ENCODE results near the gene TAF8.
"Not testable (repeated sequence)": the region's sequence is repeated elsewhere in the genome, so short reads cannot be mapped to it uniquely, and the experiment has no call there.

TAF8 gene, protein sequence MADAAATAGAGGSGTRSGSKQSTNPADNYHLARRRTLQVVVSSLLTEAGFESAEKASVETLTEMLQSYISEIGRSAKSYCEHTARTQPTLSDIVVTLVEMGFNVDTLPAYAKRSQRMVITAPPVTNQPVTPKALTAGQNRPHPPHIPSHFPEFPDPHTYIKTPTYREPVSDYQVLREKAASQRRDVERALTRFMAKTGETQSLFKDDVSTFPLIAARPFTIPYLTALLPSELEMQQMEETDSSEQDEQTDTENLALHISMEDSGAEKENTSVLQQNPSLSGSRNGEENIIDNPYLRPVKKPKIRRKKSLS

GRCh38 chr6:42050297-42051267, at the start of gene TAF8:
Gene TAF8, plus strand, starts transcription at chr6:42050524. Its CDS starts 18 bp downstream, at chr6:42050542.
- peaks cover 16% of the 10 kb centered on the region for H3K36me3 ChIP-seq (ENCODE audit: insufficient read depth, low read length)
- no peaks in the 10 kb centered on the region for H3K27me3 ChIP-seq (ENCODE audit: insufficient read depth, low read length)
- H3K79me2 ChIP-seq (ENCODE audit: control insufficient read depth, insufficient read depth, low read length, unreplicated experiment): peaks cover 36% of the 10 kb centered on the region
- peak within 1 kb of the TSS; percentile 79 for H3K27ac ChIP-seq (ENCODE audit: low read depth, low read length)
- H3K4me1 ChIP-seq (ENCODE audit: control insufficient read depth, insufficient read depth, low read length, unreplicated experiment): peaks cover 19% of the 10 kb centered on the region
- H3K4me3 ChIP-seq (ENCODE audit: low read depth, low read length): peak within 1 kb of the TSS; percentile 95
- peak within 1 kb of the TSS; percentile 93 for H2AFZ ChIP-seq (ENCODE audit: low read length, unreplicated experiment)

- H3K4me3 ChIP-seq (ENCODE audit: low read depth, low read length): no peak overlapping the region
- H3K27me3 ChIP-seq (ENCODE audit: insufficient read depth, low read length): no peaks in the 10 kb centered on the region
- no peak overlapping the region for H2AFZ ChIP-seq (ENCODE audit: low read length, unreplicated experiment)
- no peaks in the 10 kb centered on the region for H3K4me1 ChIP-seq (ENCODE audit: control insufficient read depth, insufficient read depth, low read length, unreplicated experiment)
- no peaks in the 10 kb centered on the region for H3K79me2 ChIP-seq (ENCODE audit: control insufficient read depth, insufficient read depth, low read length, unreplicated experiment)
- no peaks in the 10 kb centered on the region; the same call in 1 of the 2 replicates for H3K36me3 ChIP-seq (ENCODE audit: insufficient read depth, low read length)
- H3K27ac ChIP-seq (ENCODE audit: low read depth, low read length): no peak overlapping the region
Observed at GRCh38 chr6:42001506-42001905, 48.8 kb upstream of the TAF8 start.

GRCh38 chr6:42003658-42004057, 46.7 kb upstream of the TAF8 start:
- not testable (repeated sequence) for H3K4me3 ChIP-seq (ENCODE audit: low read depth, low read length); H3K27me3 ChIP-seq (ENCODE audit: insufficient read depth, low read length); H3K27ac ChIP-seq (ENCODE audit: low read depth, low read length); H3K4me1 ChIP-seq (ENCODE audit: control insufficient read depth, insufficient read depth, low read length, unreplicated experiment); H3K79me2 ChIP-seq (ENCODE audit: control insufficient read depth, insufficient read depth, low read length, unreplicated experiment); H3K36me3 ChIP-seq (ENCODE audit: insufficient read depth, low read length); H2AFZ ChIP-seq (ENCODE audit: low read length, unreplicated experiment)

GRCh38 chr6:42007286-42008137, 42.8 kb upstream of the TAF8 start:
- Histone ChIP-seq H3K4me1 (ENCODE audit: control insufficient read depth, insufficient read depth, low read length, unreplicated experiment) (no peaks in the 10 kb centered on the region), H3K79me2 (ENCODE audit: control insufficient read depth, insufficient read depth, low read length, unreplicated experiment) (peaks cover 6% of the 10 kb centered on the region), H2AFZ (ENCODE audit: low read length, unreplicated experiment) (no peak overlapping the region), H3K36me3 (ENCODE audit: insufficient read depth, low read length) (no peaks in the 10 kb centered on the region; the same call in 1 of the 2 replicates), H3K27ac (ENCODE audit: low read depth, low read length) (no peak overlapping the region), H3K4me3 (ENCODE audit: low read depth, low read length) (no peak overlapping the region), H3K27me3 (ENCODE audit: insufficient read depth, low read length) (no peaks in the 10 kb centered on the region)

DNA sequence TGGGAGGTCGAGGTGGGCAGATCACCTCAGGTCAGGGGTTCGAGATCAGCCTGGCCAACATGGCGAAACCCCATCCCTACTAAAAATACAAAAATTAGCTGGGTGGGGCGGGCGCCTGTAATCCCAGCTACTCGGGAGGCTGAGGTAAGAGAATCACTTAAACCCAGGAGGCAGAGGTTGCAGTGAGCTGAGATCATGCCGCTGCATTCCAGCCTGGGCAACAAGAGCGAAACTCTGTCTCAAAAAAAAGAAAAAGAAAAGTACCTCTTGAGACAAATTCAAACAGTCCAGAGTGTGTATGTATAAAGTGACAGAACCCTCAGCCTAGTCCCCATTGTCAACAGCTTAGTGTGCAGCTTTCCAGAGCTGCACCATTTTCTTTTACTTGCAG, 42.2 kb upstream of the TAF8 start:
- H2AFZ ChIP-seq (ENCODE audit: low read length, unreplicated experiment); H3K4me3 ChIP-seq (ENCODE audit: low read depth, low read length); H3K27ac ChIP-seq (ENCODE audit: low read depth, low read length); H3K27me3 ChIP-seq (ENCODE audit: insufficient read depth, low read length); H3K4me1 ChIP-seq (ENCODE audit: control insufficient read depth, insufficient read depth, low read length, unreplicated experiment); H3K36me3 ChIP-seq (ENCODE audit: insufficient read depth, low read length); H3K79me2 ChIP-seq (ENCODE audit: control insufficient read depth, insufficient read depth, low read length, unreplicated experiment): not testable (repeated sequence)

- H3K4me3 ChIP-seq (ENCODE audit: low read depth, low read length): no peak overlapping the region
Observed at GRCh38 chr6:42009844-42010184, 40.5 kb upstream of the TAF8 start.

GRCh38 chr6:42010185-42010891, 40.0 kb upstream of the TAF8 start:
- Histone ChIP-seq H2AFZ (ENCODE audit: low read length, unreplicated experiment) (no peak overlapping the region), H3K4me1 (ENCODE audit: control insufficient read depth, insufficient read depth, low read length, unreplicated experiment) (no peaks in the 10 kb centered on the region), H3K36me3 (ENCODE audit: insufficient read depth, low read length) (no peaks in the 10 kb centered on the region), H3K79me2 (ENCODE audit: control insufficient read depth, insufficient read depth, low read length, unreplicated experiment) (peaks cover 8% of the 10 kb centered on the region), H3K27me3 (ENCODE audit: insufficient read depth, low read length) (no peaks in the 10 kb centered on the region), H3K27ac (ENCODE audit: low read depth, low read length) (no peak overlapping the region), H3K4me3 (ENCODE audit: low read depth, low read length) (no peak overlapping the region)

More at GRCh38 chr6:42009844-42010184, 40.5 kb upstream of the TAF8 start:
- Histone ChIP-seq H3K27ac (ENCODE audit: low read depth, low read length) (no peak overlapping the region), H3K4me1 (ENCODE audit: control insufficient read depth, insufficient read depth, low read length, unreplicated experiment) (no peaks in the 10 kb centered on the region), H3K79me2 (ENCODE audit: control insufficient read depth, insufficient read depth, low read length, unreplicated experiment) (peaks cover 8% of the 10 kb centered on the region), H3K36me3 (ENCODE audit: insufficient read depth, low read length) (no peaks in the 10 kb centered on the region), H3K27me3 (ENCODE audit: insufficient read depth, low read length) (no peaks in the 10 kb centered on the region), H2AFZ (ENCODE audit: low read length, unreplicated experiment) (no peak overlapping the region)

DNA sequence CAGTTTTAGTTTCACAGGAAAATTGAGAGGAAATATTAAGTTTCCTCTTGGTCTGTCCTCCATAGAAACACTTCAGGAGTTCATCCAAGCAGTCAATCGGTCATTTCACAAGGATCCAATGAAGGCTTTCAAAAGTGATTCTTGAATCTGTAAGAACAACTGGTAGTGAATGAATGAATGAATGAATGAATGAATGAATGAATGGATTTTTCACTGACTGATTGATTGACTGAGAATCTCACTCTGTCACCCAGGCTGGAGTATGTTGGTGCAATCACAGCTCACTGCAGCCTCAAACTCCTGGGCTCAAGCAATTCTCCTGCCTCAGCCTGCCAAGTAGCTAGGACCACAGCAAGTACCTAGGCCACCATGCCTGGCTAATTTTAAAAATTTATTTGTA, 39.4 kb upstream of the TAF8 start:
- no peaks in the 10 kb centered on the region for H3K27me3 ChIP-seq (ENCODE audit: insufficient read depth, low read length)
- H3K79me2 ChIP-seq (ENCODE audit: control insufficient read depth, insufficient read depth, low read length, unreplicated experiment): peaks cover 9% of the 10 kb centered on the region
- H2AFZ ChIP-seq (ENCODE audit: low read length, unreplicated experiment): no peak overlapping the region
- no peaks in the 10 kb centered on the region for H3K36me3 ChIP-seq (ENCODE audit: insufficient read depth, low read length)
- no peaks in the 10 kb centered on the region for H3K4me1 ChIP-seq (ENCODE audit: control insufficient read depth, insufficient read depth, low read length, unreplicated experiment)
- H3K4me3 ChIP-seq (ENCODE audit: low read depth, low read length): no peak overlapping the region
- H3K27ac ChIP-seq (ENCODE audit: low read depth, low read length): no peak overlapping the region

DNA sequence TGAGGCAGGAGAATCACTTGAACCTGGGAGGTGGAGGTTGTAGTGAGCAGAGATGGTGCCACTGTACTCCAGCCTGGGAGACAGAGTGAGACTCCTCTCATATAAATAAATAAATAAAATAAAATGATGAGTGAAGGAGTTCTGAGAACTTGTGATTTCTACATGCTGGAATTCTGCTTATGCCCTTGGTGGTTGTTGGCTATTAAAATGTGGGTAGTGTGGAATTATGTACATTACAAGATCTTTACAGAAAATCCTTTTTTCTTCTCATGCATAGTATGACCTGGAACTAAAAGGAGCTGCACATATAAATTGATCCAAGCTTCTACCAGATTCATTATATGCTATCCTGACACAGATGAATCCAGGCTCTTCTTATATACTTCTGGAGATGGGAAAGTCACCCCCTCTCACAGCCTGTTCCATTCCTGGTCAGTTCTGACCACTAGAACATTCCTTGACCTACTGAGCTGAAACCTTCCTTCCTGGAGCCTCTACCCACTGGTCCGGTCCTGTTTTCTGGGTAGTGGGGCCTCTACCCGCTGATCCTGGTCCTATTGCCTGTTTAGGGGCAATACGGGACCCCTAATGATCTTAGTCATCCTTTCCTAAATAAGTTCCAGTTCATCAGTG, 37.7 kb upstream of the TAF8 start:
- Histone ChIP-seq H3K27me3 (ENCODE audit: insufficient read depth, low read length) (no peaks in the 10 kb centered on the region), H3K79me2 (ENCODE audit: control insufficient read depth, insufficient read depth, low read length, unreplicated experiment) (peaks cover 14% of the 10 kb centered on the region), H3K27ac (ENCODE audit: low read depth, low read length) (no peak overlapping the region), H3K4me3 (ENCODE audit: low read depth, low read length) (no peak overlapping the region), H3K4me1 (ENCODE audit: control insufficient read depth, insufficient read depth, low read length, unreplicated experiment) (peaks cover 11% of the 10 kb centered on the region), H2AFZ (ENCODE audit: low read length, unreplicated experiment) (no peak overlapping the region), H3K36me3 (ENCODE audit: insufficient read depth, low read length) (no peaks in the 10 kb centered on the region)
